Epithelial cell of proximal tubule (primary cell): ENCODE results near the gene ANAPC2. TPM values are rescaled to one million over a fixed set of nuclear protein-coding genes. Genes with fewer than 3 reads are reported as not detected.

ENCODE experiments used
- DNase-seq: peaks from one replicate; pipeline ENCODE4 v3.0.0-alpha.2; 2011; ENCODE audit warnings: low read depth
- H3K4me3 ChIP-seq: 2 replicates; pipeline ENCODE4 v1.5.1; 2011; ENCODE audit warnings: low read depth, mild to moderate bottlenecking, low read length
- total RNA-seq: library from RNA; depleted of rRNA; stranded (reverse); fragments of >200 nt; gene quantifications from 2 replicates; pipeline ENCODE4 v1.2.3, GENCODE V29; 2015
- TF ChIP-seq, protein P1 (sequence below): conservative IDR thresholded peaks from 2 replicates; pipeline ENCODE4 v1.5.1; 2012; ENCODE audit warnings: low read depth, mild to moderate bottlenecking, low read length

ANAPC2 gene
- total RNA-seq, 1 donor from 2014 or later = 16.7 TPM

DNA sequence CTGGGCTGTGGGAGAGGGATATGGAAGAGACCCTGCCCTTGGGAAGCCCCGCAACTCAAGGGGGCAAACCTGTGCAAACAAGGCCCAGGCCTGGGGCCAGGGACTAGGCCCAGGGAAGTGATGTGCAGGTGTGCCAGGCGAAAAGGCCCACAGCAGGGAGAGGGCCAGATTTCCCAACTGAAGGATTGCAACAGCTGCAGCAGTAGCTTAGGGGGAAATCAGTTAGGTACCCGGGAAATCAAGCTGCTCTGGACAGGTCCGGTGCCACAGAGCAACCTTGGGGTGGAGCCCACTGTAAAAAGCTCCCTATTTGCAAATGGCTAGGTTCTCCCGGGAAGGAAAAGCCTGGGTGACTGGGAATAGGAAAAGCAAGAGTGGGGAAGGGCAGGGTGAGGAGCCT is 39.0 kb downstream of the ANAPC2 start:
- H3K4me3 ChIP-seq = no peak overlapping the region
- no peak for DNase-seq
- TF ChIP-seq, protein P1, sequence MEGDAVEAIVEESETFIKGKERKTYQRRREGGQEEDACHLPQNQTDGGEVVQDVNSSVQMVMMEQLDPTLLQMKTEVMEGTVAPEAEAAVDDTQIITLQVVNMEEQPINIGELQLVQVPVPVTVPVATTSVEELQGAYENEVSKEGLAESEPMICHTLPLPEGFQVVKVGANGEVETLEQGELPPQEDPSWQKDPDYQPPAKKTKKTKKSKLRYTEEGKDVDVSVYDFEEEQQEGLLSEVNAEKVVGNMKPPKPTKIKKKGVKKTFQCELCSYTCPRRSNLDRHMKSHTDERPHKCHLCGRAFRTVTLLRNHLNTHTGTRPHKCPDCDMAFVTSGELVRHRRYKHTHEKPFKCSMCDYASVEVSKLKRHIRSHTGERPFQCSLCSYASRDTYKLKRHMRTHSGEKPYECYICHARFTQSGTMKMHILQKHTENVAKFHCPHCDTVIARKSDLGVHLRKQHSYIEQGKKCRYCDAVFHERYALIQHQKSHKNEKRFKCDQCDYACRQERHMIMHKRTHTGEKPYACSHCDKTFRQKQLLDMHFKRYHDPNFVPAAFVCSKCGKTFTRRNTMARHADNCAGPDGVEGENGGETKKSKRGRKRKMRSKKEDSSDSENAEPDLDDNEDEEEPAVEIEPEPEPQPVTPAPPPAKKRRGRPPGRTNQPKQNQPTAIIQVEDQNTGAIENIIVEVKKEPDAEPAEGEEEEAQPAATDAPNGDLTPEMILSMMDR = no peak

DNA sequence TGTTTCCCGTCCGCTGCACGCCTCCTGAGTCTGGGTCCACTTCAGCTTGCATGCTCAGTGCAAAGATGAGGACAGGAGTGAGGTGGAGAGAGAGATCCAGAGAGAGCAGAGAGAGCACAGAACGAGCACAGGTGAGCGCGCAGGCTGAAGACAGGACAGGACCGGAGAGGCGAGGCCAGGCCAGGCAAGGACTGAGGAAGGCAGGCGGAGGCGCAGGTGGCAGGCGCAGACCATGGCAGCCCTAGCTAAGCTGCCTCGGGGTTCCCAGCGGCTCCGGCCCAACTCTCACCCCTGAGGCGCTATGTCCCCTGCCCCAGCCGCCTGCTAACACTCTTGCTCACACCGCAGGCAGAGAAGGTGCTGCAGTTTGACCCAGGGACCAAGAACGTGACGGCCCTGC is 39.7 kb downstream of the ANAPC2 start:
- H3K4me3 ChIP-seq = no peak overlapping the region
- TF ChIP-seq, protein P1 = no peak
- no peak for DNase-seq

DNA sequence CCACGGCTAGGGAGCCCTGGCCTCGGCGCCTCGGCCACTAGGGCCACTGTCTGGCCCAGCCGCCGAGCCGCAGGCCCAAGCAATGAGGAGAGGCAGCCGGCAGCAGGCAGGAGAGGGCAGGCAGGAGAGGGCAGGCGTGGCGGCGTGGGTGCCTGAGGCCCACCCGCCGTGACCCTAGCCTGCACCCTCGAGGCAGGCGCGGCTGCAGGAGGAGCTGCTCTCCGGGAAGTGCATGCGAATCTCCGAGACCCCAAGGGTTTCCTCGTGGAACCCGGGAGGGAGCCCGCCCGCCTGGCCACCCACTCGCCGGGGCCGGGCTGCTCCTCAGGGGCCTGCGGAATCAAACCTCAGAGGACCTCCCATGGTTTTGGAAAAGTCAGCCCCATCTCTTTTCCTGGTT is 40.1 kb downstream of the ANAPC2 start:
- DNase-seq = no peak
- H3K4me3 ChIP-seq = no peak overlapping the region
- TF ChIP-seq, protein P1 = no peak

DNA sequence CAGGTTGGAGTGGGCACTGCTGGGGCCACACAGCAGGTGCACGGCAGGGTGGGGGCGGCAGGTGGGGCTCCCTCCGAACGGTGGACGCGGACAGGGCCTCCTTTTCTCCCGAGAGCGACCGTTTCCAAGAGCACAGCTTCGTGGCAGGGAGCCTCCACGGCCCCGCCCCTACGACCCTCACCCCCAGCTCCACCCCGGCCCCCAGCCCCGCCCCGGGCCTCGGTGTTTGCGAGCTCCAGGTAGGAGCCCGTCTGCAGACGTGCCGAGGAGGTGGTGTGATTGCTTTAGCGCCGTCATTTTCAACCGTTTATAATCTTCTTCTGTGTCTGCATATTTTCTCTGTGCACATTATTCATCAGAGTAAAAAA is 40.6 kb downstream of the ANAPC2 start:
- no peak overlapping the region for H3K4me3 ChIP-seq
- no peak for DNase-seq
- TF ChIP-seq, protein P1 = no peak

DNA sequence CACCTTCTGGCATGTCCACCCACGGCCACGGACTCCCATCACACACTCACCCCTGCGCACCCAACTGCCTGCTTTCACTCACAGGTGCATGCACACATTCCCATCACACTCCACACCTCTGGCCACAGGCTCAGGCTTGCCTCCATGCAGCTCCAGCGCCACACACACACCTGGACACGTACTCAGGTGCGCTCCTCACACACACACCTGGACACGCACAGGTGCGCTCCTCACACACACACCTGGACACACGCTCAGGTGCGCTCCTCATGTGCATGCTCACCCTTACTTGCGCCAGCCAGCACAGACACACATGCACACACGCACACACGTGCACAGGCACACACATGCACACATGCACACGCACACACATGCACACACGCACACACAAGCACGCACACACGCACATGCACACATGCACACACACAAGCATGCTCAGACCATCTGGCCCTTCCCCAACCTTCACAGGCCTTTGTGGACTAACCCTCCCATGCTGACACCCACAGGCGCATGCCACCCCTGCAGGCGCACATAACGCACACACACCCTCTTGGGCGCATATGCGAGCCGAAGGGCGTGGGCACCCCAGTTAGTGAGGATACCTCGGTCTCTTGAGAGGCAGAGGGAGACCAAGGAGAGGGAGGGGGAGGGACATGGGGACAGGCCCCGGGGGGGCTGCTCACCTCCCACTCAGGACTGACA is 41.1 kb downstream of the ANAPC2 start:
- H3K4me3 ChIP-seq = no peak overlapping the region
- no peak for DNase-seq
- TF ChIP-seq, protein P1 = no peak

DNA sequence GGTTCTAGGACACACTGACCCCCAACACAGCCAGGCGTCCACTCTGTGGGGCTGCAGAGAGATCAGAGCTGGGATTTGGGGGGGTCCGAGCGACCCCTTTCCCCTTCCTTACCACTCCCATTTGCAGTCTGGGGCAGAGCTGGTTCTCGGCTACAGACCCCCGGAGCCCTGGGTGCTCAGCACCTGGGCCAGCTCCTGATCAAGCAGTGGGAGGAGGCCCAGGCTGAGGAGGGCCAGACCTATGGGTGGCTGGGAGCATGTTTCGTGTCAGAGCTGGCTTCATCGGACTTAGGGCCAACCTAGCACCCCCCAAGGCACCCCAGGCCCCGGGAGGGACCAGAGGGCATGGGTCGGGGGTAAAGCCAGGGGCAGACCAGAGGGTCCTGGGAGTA is 41.8 kb downstream of the ANAPC2 start:
- no peak for DNase-seq
- TF ChIP-seq, protein P1 = no peak

More for the DNA sequence above, 41.8 kb downstream of the ANAPC2 start:
- H3K4me3 ChIP-seq = no peak overlapping the region
